ENCODE data around the gene CLNK. TPM values are rescaled to one million over a fixed set of nuclear protein-coding genes. Genes with fewer than 3 reads are reported as not detected.

CLNK gene
- total RNA-seq, 2 donors from 2014 or later: not detected

DNA sequence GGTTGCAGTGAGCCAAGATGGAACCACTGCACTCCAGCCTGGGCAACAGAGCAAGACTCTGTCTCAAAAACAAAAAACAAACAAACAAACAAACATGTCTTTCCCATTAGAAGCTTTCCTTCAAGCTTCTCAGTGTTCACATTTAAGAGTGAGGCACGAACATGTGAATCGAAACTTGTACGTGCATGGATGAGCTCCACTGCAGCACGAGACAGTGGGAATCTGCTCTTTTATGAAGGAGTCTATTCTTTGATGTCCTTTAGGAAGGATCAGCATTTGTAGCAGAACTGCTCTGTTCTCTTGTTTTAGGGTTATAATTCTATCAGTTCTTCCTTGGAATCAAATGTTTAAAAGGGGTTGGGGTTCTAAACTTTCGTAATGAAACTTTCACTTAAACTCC lies 204.0 kb downstream of the CLNK start:
- H3K27ac Mint-ChIP-seq: no peak overlapping the region
- TF ChIP-seq, protein P1, sequence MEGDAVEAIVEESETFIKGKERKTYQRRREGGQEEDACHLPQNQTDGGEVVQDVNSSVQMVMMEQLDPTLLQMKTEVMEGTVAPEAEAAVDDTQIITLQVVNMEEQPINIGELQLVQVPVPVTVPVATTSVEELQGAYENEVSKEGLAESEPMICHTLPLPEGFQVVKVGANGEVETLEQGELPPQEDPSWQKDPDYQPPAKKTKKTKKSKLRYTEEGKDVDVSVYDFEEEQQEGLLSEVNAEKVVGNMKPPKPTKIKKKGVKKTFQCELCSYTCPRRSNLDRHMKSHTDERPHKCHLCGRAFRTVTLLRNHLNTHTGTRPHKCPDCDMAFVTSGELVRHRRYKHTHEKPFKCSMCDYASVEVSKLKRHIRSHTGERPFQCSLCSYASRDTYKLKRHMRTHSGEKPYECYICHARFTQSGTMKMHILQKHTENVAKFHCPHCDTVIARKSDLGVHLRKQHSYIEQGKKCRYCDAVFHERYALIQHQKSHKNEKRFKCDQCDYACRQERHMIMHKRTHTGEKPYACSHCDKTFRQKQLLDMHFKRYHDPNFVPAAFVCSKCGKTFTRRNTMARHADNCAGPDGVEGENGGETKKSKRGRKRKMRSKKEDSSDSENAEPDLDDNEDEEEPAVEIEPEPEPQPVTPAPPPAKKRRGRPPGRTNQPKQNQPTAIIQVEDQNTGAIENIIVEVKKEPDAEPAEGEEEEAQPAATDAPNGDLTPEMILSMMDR (conservative IDR thresholded peaks at IDR 0.05): no peak
- Histone ChIP-seq H3K27ac (ENCODE audit: low read depth, low read length) (no peak overlapping the region), H3K27me3 (ENCODE audit: control insufficient read depth, insufficient read depth, low read length, poor library complexity, severe bottlenecking) (no peaks in the 10 kb centered on the region), H3K4me1 (ENCODE audit: control insufficient read depth, insufficient read depth, low read length) (no peaks in the 10 kb centered on the region), H3K4me3 (ENCODE audit: low read length) (no peak overlapping the region), H3K9me3 (ENCODE audit: control insufficient read depth, low read length) (no peaks in the 10 kb centered on the region), H3K9ac (ENCODE audit: extremely low read depth, low read length, poor library complexity, severe bottlenecking) (no peak overlapping the region), H3K36me3 (ENCODE audit: control insufficient read depth, insufficient read depth, low read length) (no peaks in the 10 kb centered on the region)
- H3K4me3 Mint-ChIP-seq: no peak overlapping the region
- WGBS, 2 experiments (ENCODE audit: insufficient coverage in 1 of 2, insufficient read length in 1 of 2): 85 to 100% methylated on average over 4 to 5 of the region's 5 CpGs
- no peaks in the 10 kb centered on the region for H3K36me3 Mint-ChIP-seq (ENCODE audit: low read depth)
- no peaks in the 10 kb centered on the region for H3K27me3 Mint-ChIP-seq (ENCODE audit: insufficient read depth)
- peaks cover 8% of the 10 kb centered on the region for H3K4me1 Mint-ChIP-seq
- no peaks in the 10 kb centered on the region for H3K9me3 Mint-ChIP-seq
- DNase-seq: no peak

DNA sequence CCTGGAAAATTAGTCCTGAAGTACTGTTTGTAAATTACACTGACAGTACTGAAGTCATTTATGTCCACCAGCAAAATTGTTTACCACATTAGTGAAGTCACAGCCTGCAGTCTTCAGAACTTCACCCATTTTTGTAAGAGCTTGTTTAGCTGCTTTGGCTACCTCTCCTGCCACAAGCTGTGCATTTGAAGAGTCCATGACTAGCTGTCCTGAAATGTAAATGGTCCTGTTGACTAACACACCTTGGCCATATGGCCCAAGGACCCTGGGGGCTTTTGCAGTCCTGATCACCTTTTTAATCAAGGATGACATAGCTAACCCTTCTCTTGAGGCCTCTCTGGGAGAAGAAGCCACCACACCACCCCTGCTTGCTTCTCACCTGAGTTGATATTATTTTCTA lies 205.9 kb downstream of the CLNK start:
- no peak for DNase-seq
- Histone ChIP-seq H3K27me3 (ENCODE audit: control insufficient read depth, insufficient read depth, low read length, poor library complexity, severe bottlenecking) (no peaks in the 10 kb centered on the region), H3K4me1 (ENCODE audit: control insufficient read depth, insufficient read depth, low read length) (no peaks in the 10 kb centered on the region), H3K9me3 (ENCODE audit: control insufficient read depth, low read length) (no peaks in the 10 kb centered on the region), H3K36me3 (ENCODE audit: control insufficient read depth, insufficient read depth, low read length) (no peaks in the 10 kb centered on the region), H3K4me3 (ENCODE audit: low read length) (no peak overlapping the region), H3K9ac (ENCODE audit: extremely low read depth, low read length, poor library complexity, severe bottlenecking) (no peak overlapping the region), H3K27ac (ENCODE audit: low read depth, low read length) (no peak overlapping the region)
- Mint-ChIP-seq H3K4me1 (peaks cover 8% of the 10 kb centered on the region), H3K9me3 (no peaks in the 10 kb centered on the region), H3K36me3 (ENCODE audit: low read depth) (no peaks in the 10 kb centered on the region), H3K4me3 (no peak overlapping the region), H3K27ac (no peak overlapping the region), H3K27me3 (ENCODE audit: insufficient read depth) (no peaks in the 10 kb centered on the region)
- TF ChIP-seq, protein P1 (conservative IDR thresholded peaks at IDR 0.05): no peak

DNA sequence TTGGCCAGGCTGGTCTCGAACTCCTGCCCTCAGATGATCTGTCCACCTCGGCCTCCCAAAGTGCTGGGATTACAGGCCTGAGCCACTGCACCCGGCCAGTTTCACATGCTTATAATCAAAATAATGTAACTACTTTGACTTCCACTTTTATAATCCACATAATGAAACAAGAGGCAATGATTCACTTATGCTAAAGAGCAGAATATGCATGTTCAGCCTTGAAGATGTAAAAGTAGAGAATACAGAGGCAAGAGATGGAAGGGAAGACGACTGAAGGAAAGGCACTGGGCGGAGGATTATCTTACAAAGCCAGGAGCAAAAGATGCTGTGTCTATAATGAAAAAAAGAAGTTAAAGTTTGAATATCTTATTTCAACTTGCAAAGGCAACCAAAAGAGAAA lies 214.1 kb downstream of the CLNK start:
- Histone ChIP-seq H3K4me3 (ENCODE audit: low read length) (no peak overlapping the region), H3K36me3 (ENCODE audit: control insufficient read depth, insufficient read depth, low read length) (no peaks in the 10 kb centered on the region), H3K4me1 (ENCODE audit: control insufficient read depth, insufficient read depth, low read length) (no peaks in the 10 kb centered on the region), H3K9ac (ENCODE audit: extremely low read depth, low read length, poor library complexity, severe bottlenecking) (no peak overlapping the region), H3K27ac (ENCODE audit: low read depth, low read length) (no peak overlapping the region), H3K27me3 (ENCODE audit: control insufficient read depth, insufficient read depth, low read length, poor library complexity, severe bottlenecking) (no peaks in the 10 kb centered on the region), H3K9me3 (ENCODE audit: control insufficient read depth, low read length) (no peaks in the 10 kb centered on the region)
- H3K4me3 Mint-ChIP-seq: no peak overlapping the region
- H3K36me3 Mint-ChIP-seq (ENCODE audit: low read depth): no peaks in the 10 kb centered on the region
- no peak for DNase-seq
- peaks cover 2% of the 10 kb centered on the region for H3K27me3 Mint-ChIP-seq (ENCODE audit: insufficient read depth)
- H3K9me3 Mint-ChIP-seq: no peaks in the 10 kb centered on the region
- 82 to 91% methylated on average over 4 to 5 of the region's 5 CpGs for WGBS, 2 experiments (ENCODE audit: insufficient coverage in 1 of 2, insufficient read length in 1 of 2)
- no peaks in the 10 kb centered on the region for H3K4me1 Mint-ChIP-seq
- H3K27ac Mint-ChIP-seq: no peak overlapping the region
- TF ChIP-seq, protein P1 (conservative IDR thresholded peaks at IDR 0.05): no peak
